OCI-LY1 (cell line): ENCODE results near the gene GGT5.

Experiments used
- H2AFZ ChIP-seq: fragments of 200-600 bp; sonication (generic), shearing (Covaris generic); 2 replicates; pipeline ENCODE4 v1.6.0; 2014; ENCODE audit warnings: antibody characterized with exemption, mild to moderate bottlenecking, low read length
- H3F3A ChIP-seq: fragments of 200-600 bp; sonication (generic), shearing (Covaris generic); 2 replicates; pipeline ENCODE4 v1.6.0; 2014; ENCODE audit warnings: mild to moderate bottlenecking, antibody characterized with exemption, low read length, moderate library complexity; ENCODE audit not compliant: insufficient read depth
- H3K27ac ChIP-seq: fragments of 200-600 bp; sonication (generic); 2 replicates; pipeline ENCODE4 v1.5.1; 2014; ENCODE audit warnings: low read length, mixed run types, mild to moderate bottlenecking, low read depth; ENCODE audit not compliant: poor library complexity, severe bottlenecking
- H3K27me3 ChIP-seq: fragments of 200-600 bp; sonication (generic); 2 replicates; pipeline ENCODE4 v1.6.0; 2014; ENCODE audit warnings: antibody characterized with exemption, mild to moderate bottlenecking, low read length, moderate library complexity; ENCODE audit not compliant: insufficient read depth
- H3K36me3 ChIP-seq: fragments of 200-600 bp; sonication (generic); 2 replicates; pipeline ENCODE4 v1.6.1; 2014; ENCODE audit warnings: mild to moderate bottlenecking, antibody characterized with exemption, low read length, moderate library complexity, mixed read lengths; ENCODE audit not compliant: insufficient read depth
- H3K4me1 ChIP-seq: fragments of 200-600 bp; sonication (generic); 2 replicates; pipeline ENCODE4 v1.5.1; 2014; ENCODE audit warnings: mild to moderate bottlenecking, low read length, moderate library complexity; ENCODE audit not compliant: insufficient read depth, severe bottlenecking
- H3K4me2 ChIP-seq: fragments of 200-600 bp; sonication (generic), shearing (Covaris generic); 2 replicates; pipeline ENCODE4 v1.6.1; 2014; ENCODE audit warnings: low read length
- H3K4me3 ChIP-seq: fragments of 200-600 bp; sonication (generic); 2 replicates; pipeline ENCODE4 v1.5.1; 2014; ENCODE audit warnings: low read length, low read depth, mild to moderate bottlenecking, mixed read lengths; ENCODE audit not compliant: poor library complexity, severe bottlenecking
- H3K79me2 ChIP-seq: fragments of 200-600 bp; shearing (Covaris generic); 2 replicates; pipeline ENCODE4 v1.6.1; 2016; ENCODE audit warnings: mixed run types, low read length, mixed read lengths; ENCODE audit not compliant: insufficient read depth
- H3K9ac ChIP-seq: fragments of 200-600 bp; sonication (generic), shearing (Covaris generic); 2 replicates; pipeline ENCODE4 v1.6.1; 2014; ENCODE audit warnings: mild to moderate bottlenecking, low read length, mixed read lengths
- H3K9me2 ChIP-seq: fragments of 200-600 bp; sonication (generic), shearing (Covaris generic); 2 replicates; pipeline ENCODE4 v1.6.1; 2014; ENCODE audit warnings: low read depth, mild to moderate bottlenecking, low read length, mixed read lengths
- H3K9me3 ChIP-seq: fragments of 200-600 bp; shearing (Covaris generic); 2 replicates; pipeline ENCODE4 v1.6.1; 2014; ENCODE audit warnings: low read length, mixed read lengths
- H4K20me1 ChIP-seq: fragments of 200-600 bp; sonication (generic), shearing (Covaris generic); 2 replicates; pipeline ENCODE4 v1.6.0; 2016; ENCODE audit warnings: mild to moderate bottlenecking, low read length; ENCODE audit not compliant: insufficient read depth
- EZH2 ChIP-seq: fragments of 200-600 bp; sonication (generic), shearing (Covaris generic); IDR thresholded peaks from 2 replicates; pipeline ENCODE4 v1.8.0; 2017; ENCODE audit warnings: borderline replicate concordance, mixed run types, mild to moderate bottlenecking, antibody characterized with exemption, low read length, moderate library complexity, mixed read lengths
- TF ChIP-seq, protein P1 (sequence below): fragments of 200-600 bp; sonication (generic), shearing (Covaris generic); IDR thresholded peaks from 2 replicates; pipeline ENCODE4 v1.5.1; 2017; ENCODE audit warnings: mild to moderate bottlenecking, antibody characterized with exemption, low read length, moderate library complexity, mixed read lengths

GGT5 gene

DNA sequence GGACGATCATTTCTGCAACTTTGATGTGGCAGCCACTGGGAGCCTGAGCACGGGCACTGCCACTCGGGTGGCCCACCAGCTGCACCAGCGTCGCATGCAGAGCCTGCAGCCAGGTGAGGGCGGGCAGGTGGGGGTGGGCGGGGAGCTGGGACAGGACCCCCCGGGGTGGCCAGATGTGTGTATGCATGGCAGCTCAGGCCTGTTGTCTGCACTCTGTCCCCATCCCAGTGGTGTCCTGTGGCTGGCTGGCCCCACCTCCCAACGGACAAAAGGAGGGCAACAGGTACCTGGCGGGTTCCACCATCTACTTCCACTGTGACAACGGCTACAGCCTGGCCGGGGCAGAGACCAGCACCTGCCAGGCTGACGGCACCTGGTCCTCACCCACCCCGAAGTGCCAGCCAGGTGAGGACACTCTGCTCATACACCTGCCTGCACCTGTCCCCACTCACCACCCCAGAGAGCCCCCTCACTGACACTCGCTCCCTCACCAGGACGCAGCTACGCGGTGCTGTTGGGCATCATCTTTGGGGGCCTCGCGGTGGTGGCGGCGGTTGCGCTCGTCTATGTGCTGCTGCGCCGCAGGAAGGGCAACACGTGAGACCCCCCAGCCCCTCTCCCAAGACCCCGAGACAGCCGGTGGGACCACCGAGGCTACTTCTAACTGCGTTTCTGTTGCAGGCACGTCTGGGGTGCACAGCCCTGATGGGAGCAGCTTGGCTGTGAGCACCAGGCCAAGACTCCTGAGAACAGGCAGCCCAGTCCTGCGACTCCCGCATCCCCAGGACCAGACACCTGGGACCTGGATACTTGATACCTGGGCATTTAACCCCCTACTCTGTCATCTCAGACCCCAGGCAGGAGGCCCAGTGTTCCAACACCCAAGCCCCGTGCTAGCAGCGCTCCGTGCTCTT lies 56.9 kb downstream of the GGT5 start:
- H3F3A ChIP-seq, result no peaks in the 10 kb centered on the region
- no peak overlapping the region for H3K4me2 ChIP-seq
- no peak overlapping the region for H3K27ac ChIP-seq
- H2AFZ ChIP-seq, result no peak overlapping the region
- TF ChIP-seq, protein P1, sequence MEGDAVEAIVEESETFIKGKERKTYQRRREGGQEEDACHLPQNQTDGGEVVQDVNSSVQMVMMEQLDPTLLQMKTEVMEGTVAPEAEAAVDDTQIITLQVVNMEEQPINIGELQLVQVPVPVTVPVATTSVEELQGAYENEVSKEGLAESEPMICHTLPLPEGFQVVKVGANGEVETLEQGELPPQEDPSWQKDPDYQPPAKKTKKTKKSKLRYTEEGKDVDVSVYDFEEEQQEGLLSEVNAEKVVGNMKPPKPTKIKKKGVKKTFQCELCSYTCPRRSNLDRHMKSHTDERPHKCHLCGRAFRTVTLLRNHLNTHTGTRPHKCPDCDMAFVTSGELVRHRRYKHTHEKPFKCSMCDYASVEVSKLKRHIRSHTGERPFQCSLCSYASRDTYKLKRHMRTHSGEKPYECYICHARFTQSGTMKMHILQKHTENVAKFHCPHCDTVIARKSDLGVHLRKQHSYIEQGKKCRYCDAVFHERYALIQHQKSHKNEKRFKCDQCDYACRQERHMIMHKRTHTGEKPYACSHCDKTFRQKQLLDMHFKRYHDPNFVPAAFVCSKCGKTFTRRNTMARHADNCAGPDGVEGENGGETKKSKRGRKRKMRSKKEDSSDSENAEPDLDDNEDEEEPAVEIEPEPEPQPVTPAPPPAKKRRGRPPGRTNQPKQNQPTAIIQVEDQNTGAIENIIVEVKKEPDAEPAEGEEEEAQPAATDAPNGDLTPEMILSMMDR, result no peak
- TF ChIP-seq EZH2, result no peak
- no peaks in the 10 kb centered on the region for H4K20me1 ChIP-seq
- H3K36me3 ChIP-seq, result no peaks in the 10 kb centered on the region
- no peaks in the 10 kb centered on the region for H3K9me2 ChIP-seq
- H3K27me3 ChIP-seq, result no peaks in the 10 kb centered on the region; the same call in 1 of the 2 replicates
- H3K4me3 ChIP-seq, result no peak overlapping the region
- H3K9ac ChIP-seq, result no peak overlapping the region
- no peaks in the 10 kb centered on the region for H3K4me1 ChIP-seq
- no peaks in the 10 kb centered on the region for H3K79me2 ChIP-seq
- no peaks in the 10 kb centered on the region for H3K9me3 ChIP-seq

DNA sequence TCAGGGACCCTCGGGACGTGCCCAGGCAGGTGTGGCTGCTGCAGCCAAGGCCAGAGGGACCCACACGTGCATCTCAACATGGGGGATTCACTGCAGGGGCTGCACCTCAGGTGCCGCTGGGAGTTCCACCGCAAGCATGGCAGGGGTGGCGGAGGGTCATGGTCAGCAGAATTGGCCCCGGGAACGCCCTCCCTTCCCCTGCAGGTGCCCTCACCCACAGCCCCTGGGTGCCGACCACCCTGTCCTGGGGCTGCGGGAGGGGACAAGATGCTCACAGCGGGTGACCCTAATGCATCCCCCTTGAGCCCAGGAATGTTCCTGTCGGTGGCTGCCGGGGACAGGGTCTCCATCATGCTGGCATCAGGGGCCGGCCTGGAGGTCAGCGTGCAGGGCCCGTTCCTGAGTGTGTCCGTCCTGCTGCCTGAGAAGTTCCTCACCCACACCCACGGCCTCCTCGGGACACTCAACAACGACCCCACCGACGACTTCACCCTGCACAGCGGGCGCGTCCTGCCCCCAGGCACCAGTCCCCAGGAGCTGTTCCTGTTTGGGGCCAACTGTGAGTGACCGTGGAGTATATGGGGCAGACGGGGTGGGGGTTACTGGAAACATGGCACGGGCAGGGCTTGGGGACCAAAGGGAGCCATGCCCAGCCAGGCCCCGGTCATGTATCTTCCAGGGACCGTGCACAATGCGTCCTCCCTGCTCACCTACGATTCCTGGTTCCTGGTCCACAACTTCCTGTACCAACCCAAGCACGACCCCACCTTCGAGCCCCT lies 57.8 kb downstream of the GGT5 start:
- Histone ChIP-seq H3F3A (no peaks in the 10 kb centered on the region), H3K27ac (no peak overlapping the region), H3K4me1 (no peaks in the 10 kb centered on the region), H3K79me2 (no peaks in the 10 kb centered on the region), H3K27me3 (no peaks in the 10 kb centered on the region; the same call in 1 of the 2 replicates), H4K20me1 (no peaks in the 10 kb centered on the region), H2AFZ (no peak overlapping the region), H3K4me3 (no peak overlapping the region), H3K4me2 (no peak overlapping the region), H3K9ac (no peak overlapping the region), H3K36me3 (no peaks in the 10 kb centered on the region), H3K9me2 (no peaks in the 10 kb centered on the region), H3K9me3 (no peaks in the 10 kb centered on the region)
- TF ChIP-seq EZH2, result no peak
- TF ChIP-seq, protein P1, result no peak

DNA sequence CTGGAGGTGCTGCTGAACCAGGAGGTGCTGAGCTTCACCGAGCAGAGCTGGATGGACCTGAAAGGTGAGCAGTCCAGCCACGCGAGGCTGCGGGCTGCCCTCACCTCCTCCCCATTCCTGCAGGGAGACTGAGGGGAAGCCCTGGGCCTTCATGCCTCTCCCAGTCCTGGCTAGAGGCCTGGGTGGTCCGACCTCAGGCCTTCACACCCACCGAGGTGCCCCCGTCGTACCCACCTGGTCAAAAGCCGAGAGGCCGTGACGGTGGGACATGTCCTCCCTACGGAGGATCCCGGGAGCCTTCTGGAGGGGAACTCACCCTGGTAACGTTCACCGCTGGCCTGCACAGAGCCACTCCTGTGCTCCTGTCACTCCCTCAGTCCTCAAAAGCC lies 58.5 kb downstream of the GGT5 start:
- H2AFZ ChIP-seq, result no peak overlapping the region
- H3K27me3 ChIP-seq, result no peaks in the 10 kb centered on the region; the same call in 1 of the 2 replicates
- H3K27ac ChIP-seq, result no peak overlapping the region
- no peaks in the 10 kb centered on the region for H3F3A ChIP-seq
- TF ChIP-seq, protein P1, result no peak
- TF ChIP-seq EZH2, result no peak
- no peaks in the 10 kb centered on the region for H3K36me3 ChIP-seq
- no peak overlapping the region for H3K4me3 ChIP-seq
- no peaks in the 10 kb centered on the region for H3K9me2 ChIP-seq
- no peak overlapping the region for H3K4me2 ChIP-seq
- H4K20me1 ChIP-seq, result no peaks in the 10 kb centered on the region
- no peaks in the 10 kb centered on the region for H3K4me1 ChIP-seq
- H3K9me3 ChIP-seq, result no peaks in the 10 kb centered on the region
- H3K9ac ChIP-seq, result no peak overlapping the region
- H3K79me2 ChIP-seq, result no peaks in the 10 kb centered on the region
